K562 (cell line): Measurements from ENCODE around the gene KDM5A. TPM values are rescaled to one million over a fixed set of nuclear protein-coding genes. Genes with fewer than 3 reads are reported as not detected.
A peak's percentile ranks its signal among the peaks of the same experiment; 100 is the strongest.

Source experiments
- CBX1 ChIP-seq: sonication (generic); IDR thresholded peaks from 2 replicates; pipeline ENCODE4 v1.6.1; 2016; ENCODE audit warnings: antibody characterized with exemption, low read depth, mild to moderate bottlenecking
- CREB1 ChIP-seq, 2 experiments: sonication (generic) in 1 of 2; formaldehyde crosslinking in 1 of 2; IDR thresholded peaks; 2 replicates each; pipeline versions ENCODE4 v1.6.1 to v1.8.0; 2012 to 2022; ENCODE audit warnings: inconsistent platforms in 1 of 2, mild to moderate bottlenecking in 1 of 2, missing genetic modification reagents in 1 of 2, moderate library complexity in 1 of 2
- FOXM1 ChIP-seq, 2 experiments: fragments of 450-650 bp in 1 of 2; sonication (generic) in 1 of 2; formaldehyde crosslinking in 1 of 2; IDR thresholded peaks; 2 replicates each; pipeline versions ENCODE4 v1.6.1 to v1.9.0; 2017 to 2022; ENCODE audit warnings: low read depth in 2 of 2, mild to moderate bottlenecking in 2 of 2, missing genetic modification reagents in 1 of 2, moderate library complexity in 1 of 2
- HSF4 ChIP-seq: fragments of 250-450 bp; sonication (Bioruptor Pico); IDR thresholded peaks from 2 replicates; pipeline ENCODE4 v2.1.2; 2022; ENCODE audit warnings: mild to moderate bottlenecking, moderate library complexity, borderline replicate concordance
- MAFF ChIP-seq: IDR thresholded peaks from 2 replicates; pipeline ENCODE4 v1.6.1; 2012; ENCODE audit warnings: low read length, improper control_type of control experiment
- MEF2D ChIP-seq: conservative IDR thresholded peaks from 2 replicates; pipeline ENCODE4 v1.6.1; 2016; ENCODE audit warnings: low read depth, missing genetic modification characterization, missing compliant biosample characterization
- MTA1 ChIP-seq: fragments of 450-650 bp; IDR thresholded peaks from 2 replicates; pipeline ENCODE4 v1.6.1; 2017; ENCODE audit warnings: borderline replicate concordance
- MTA3 ChIP-seq: fragments of 450-650 bp; formaldehyde crosslinking; IDR thresholded peaks from 2 replicates; pipeline ENCODE4 v1.6.1; 2017; ENCODE audit warnings: mild to moderate bottlenecking, borderline replicate concordance
- PHB2 ChIP-seq: fragments of 450-650 bp; IDR thresholded peaks from 2 replicates; pipeline ENCODE4 v1.6.1; 2017; ENCODE audit warnings: low read depth
- RUNX1 ChIP-seq: sonication (generic); IDR thresholded peaks from 2 replicates; pipeline ENCODE4 v1.6.1; 2016; ENCODE audit warnings: antibody characterized with exemption, low read depth
- SMC3 ChIP-seq: conservative IDR thresholded peaks from 2 replicates; pipeline ENCODE4 v1.6.1; 2011; ENCODE audit warnings: low read depth, low read length, improper control_type of control experiment; ENCODE audit not compliant: insufficient read depth
- TBP ChIP-seq: optimal IDR thresholded peaks from 2 replicates; pipeline ENCODE3; 2011; ENCODE audit warnings: low read depth, low read length, improper control_type of control experiment
- TCFL5 ChIP-seq: fragments of 250-450 bp; sonication (Bioruptor Pico); conservative IDR thresholded peaks from 2 replicates; pipeline ENCODE4 v1.6.1; 2021; ENCODE audit warnings: mild to moderate bottlenecking, moderate library complexity, matching md5 sums
- ZKSCAN3 ChIP-seq: fragments of 250-450 bp; sonication (Bioruptor Pico); IDR thresholded peaks from 2 replicates; pipeline ENCODE4 v1.4.0; 2020
- polyA plus RNA-seq, 8 experiments: library from polyadenylated mRNA; depleted of rRNA in 4 of 8; stranded (reverse) in 5 of 8; unstranded in 3 of 8; fragments of >200 nt; fragmentation: Nextera tagmentation in 2 of 8; fragmentation: Illumina TruSeq in 1 of 8; extraction: Ambion mirVana in 2 of 8; extraction: Trizol in 1 of 8; gene quantifications; 2 replicates each; pipeline versions ENCODE4 v1.2.1 to v1.2.3, GENCODE V29; 2011 to 2014; ENCODE audit warnings: inconsistent platforms in 1 of 8, missing spikeins in 1 of 8
- total RNA-seq, 7 experiments: library from RNA; depleted of rRNA in 6 of 7; stranded (reverse); fragments of >200 nt in 6 of 7; fragmentation: Illumina TruSeq in 2 of 7; extraction: Trizol in 2 of 7; gene quantifications; 2 replicates each; pipeline versions ENCODE4 v1.2.1 to v1.2.3, GENCODE V29; 2011 to 2021; ENCODE audit warnings: low replicate concordance in 1 of 7
- TF ChIP-seq, protein P1 (sequence below), 2 experiments: fragments of 450-650 bp in 1 of 2; sonication (generic) in 1 of 2; formaldehyde crosslinking in 1 of 2; IDR thresholded peaks; 2 replicates each; pipeline versions ENCODE4 v1.7.1 to v1.9.0; 2016 to 2022; ENCODE audit warnings: inconsistent platforms in 1 of 2, mild to moderate bottlenecking in 1 of 2, missing genetic modification reagents in 1 of 2
- TF ChIP-seq, protein P2 (sequence below): IDR thresholded peaks from 2 replicates; pipeline ENCODE4 v1.6.1; 2016; ENCODE audit warnings: missing genetic modification characterization, missing compliant biosample characterization

Gene KDM5A
- total and polyA plus RNA-seq, 9 of the 15 experiments (the other 6 are each of a cell fraction or from before 2014, with no cell fraction given): 5.5 to 35.1 (median 13.1) TPM

DNA sequence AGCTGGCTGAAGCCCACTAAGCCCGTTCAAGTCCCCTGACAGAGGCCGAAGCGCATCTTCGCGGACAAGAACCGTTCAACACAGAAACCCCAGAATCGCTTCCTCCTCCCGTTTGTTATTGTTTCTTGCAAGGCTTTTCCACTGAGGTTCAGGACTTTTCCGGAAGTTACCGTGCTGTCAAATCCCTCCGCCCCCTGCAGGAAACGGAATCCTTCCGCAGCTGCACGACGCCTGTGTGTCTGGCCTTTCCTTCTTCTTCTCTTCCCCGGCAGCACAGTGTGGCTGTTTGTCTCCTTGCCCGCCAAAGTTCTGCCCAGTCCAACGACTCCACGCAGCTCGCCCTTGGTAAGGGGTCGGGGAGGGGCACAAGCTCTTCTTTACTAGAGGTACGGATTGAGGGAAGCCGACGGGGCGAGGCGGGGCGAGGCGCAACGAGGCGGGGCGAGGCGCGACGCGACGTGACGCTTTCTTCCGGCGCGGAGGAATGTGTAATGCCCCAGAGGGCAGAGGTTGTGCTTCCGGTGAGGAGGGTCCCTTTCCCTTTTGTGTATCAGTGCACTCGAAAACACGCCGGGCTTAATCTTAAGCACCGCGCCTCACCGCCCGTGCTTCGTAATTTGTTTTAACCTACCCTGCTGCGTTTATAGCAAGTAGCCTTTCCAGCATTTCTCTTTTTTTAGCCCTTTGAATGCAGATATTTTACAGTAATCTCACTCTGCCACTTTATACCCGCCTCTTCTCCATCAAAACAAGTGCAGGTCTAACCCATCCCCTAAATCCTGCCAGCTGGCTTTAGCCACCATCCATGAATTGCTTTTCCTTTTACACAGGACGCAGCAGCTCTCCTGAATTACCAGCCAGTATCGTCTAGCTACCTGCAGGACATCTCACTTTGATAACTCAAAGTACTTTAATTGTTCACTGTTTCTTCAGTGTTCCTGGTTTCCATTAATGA lies at the start of gene KDM5A (continued):
- TF ChIP-seq MEF2D: no peak
- no peak for TF ChIP-seq ZKSCAN3 (CRISPR knock-in tag)
- no peak for TF ChIP-seq HSF4 (CRISPR knock-in tag)
- peak; percentile 94 for TF ChIP-seq MTA1
- TF ChIP-seq, protein P1, sequence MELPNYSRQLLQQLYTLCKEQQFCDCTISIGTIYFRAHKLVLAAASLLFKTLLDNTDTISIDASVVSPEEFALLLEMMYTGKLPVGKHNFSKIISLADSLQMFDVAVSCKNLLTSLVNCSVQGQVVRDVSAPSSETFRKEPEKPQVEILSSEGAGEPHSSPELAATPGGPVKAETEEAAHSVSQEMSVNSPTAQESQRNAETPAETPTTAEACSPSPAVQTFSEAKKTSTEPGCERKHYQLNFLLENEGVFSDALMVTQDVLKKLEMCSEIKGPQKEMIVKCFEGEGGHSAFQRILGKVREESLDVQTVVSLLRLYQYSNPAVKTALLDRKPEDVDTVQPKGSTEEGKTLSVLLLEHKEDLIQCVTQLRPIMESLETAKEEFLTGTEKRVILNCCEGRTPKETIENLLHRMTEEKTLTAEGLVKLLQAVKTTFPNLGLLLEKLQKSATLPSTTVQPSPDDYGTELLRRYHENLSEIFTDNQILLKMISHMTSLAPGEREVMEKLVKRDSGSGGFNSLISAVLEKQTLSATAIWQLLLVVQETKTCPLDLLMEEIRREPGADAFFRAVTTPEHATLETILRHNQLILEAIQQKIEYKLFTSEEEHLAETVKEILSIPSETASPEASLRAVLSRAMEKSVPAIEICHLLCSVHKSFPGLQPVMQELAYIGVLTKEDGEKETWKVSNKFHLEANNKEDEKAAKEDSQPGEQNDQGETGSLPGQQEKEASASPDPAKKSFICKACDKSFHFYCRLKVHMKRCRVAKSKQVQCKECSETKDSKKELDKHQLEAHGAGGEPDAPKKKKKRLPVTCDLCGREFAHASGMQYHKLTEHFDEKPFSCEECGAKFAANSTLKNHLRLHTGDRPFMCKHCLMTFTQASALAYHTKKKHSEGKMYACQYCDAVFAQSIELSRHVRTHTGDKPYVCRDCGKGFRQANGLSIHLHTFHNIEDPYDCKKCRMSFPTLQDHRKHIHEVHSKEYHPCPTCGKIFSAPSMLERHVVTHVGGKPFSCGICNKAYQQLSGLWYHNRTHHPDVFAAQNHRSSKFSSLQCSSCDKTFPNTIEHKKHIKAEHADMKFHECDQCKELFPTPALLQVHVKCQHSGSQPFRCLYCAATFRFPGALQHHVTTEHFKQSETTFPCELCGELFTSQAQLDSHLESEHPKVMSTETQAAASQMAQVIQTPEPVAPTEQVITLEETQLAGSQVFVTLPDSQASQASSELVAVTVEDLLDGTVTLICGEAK (IDR thresholded peaks at IDR 0.05): peak; percentile 96
- TF ChIP-seq, protein P1 (CRISPR knock-in tag; IDR thresholded peaks at IDR 0.05): no peak
- no peak for TF ChIP-seq CBX1
- no peak for TF ChIP-seq FOXM1 (IDR thresholded peaks at IDR 0.05; ENCODE audit: low read depth)
- no peak for TF ChIP-seq FOXM1 (CRISPR knock-in tag; IDR thresholded peaks at IDR 0.05; ENCODE audit: low read depth)
- peak; percentile 54 for TF ChIP-seq TBP
- TF ChIP-seq, protein P2, sequence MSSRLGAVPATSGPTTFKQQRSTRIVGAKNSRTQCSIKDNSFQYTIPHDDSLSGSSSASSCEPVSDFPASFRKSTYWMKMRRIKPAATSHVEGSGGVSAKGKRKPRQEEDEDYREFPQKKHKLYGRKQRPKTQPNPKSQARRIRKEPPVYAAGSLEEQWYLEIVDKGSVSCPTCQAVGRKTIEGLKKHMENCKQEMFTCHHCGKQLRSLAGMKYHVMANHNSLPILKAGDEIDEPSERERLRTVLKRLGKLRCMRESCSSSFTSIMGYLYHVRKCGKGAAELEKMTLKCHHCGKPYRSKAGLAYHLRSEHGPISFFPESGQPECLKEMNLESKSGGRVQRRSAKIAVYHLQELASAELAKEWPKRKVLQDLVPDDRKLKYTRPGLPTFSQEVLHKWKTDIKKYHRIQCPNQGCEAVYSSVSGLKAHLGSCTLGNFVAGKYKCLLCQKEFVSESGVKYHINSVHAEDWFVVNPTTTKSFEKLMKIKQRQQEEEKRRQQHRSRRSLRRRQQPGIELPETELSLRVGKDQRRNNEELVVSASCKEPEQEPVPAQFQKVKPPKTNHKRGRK (tag): no peak
- TF ChIP-seq MAFF: no peak
- no peak for TF ChIP-seq PHB2
- peak; percentile 98 for TF ChIP-seq CREB1 (IDR thresholded peaks at IDR 0.05)
- TF ChIP-seq CREB1 (CRISPR knock-in tag; IDR thresholded peaks at IDR 0.05): peak; percentile 96
- TF ChIP-seq MTA3: peak; percentile 65; the same call in 1 of the 2 replicates
- no peak for TF ChIP-seq RUNX1
- no peak for TF ChIP-seq TCFL5 (CRISPR knock-in tag)
- TF ChIP-seq SMC3: no peak
